ENCODE results near the gene NDFIP1.

DNA sequence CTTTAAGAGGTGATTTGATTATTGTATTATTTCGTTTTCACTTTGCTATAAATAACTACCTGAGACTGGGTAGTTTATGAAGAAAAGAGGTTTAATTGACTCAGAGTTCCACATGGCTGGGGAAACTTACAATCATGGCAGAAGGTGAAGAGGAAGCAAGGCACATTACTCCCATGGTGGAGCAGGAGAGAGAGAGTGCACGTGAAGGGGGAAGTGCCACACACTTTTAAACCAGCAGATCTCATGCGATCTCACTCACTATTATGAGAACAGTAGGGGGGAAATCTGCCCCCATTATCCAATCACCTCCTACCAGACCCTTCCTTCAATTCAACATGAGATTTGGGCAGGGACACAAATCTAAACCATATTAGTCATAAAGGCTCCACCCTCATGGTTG is 36.1 kb upstream of the NDFIP1 start:
- TF ChIP-seq, protein P1, sequence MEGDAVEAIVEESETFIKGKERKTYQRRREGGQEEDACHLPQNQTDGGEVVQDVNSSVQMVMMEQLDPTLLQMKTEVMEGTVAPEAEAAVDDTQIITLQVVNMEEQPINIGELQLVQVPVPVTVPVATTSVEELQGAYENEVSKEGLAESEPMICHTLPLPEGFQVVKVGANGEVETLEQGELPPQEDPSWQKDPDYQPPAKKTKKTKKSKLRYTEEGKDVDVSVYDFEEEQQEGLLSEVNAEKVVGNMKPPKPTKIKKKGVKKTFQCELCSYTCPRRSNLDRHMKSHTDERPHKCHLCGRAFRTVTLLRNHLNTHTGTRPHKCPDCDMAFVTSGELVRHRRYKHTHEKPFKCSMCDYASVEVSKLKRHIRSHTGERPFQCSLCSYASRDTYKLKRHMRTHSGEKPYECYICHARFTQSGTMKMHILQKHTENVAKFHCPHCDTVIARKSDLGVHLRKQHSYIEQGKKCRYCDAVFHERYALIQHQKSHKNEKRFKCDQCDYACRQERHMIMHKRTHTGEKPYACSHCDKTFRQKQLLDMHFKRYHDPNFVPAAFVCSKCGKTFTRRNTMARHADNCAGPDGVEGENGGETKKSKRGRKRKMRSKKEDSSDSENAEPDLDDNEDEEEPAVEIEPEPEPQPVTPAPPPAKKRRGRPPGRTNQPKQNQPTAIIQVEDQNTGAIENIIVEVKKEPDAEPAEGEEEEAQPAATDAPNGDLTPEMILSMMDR (IDR thresholded peaks at IDR 0.05; ENCODE audit: borderline replicate concordance, extremely low read depth, low read length, poor library complexity, severe bottlenecking): no peak
- no peak for TF ChIP-seq EZH2 (IDR thresholded peaks at IDR 0.05; ENCODE audit: borderline replicate concordance, low read depth, low read length, severe bottlenecking)
